HepG2 (cell line): Measurements from ENCODE around the gene GRM4. TPM values are rescaled to one million over a fixed set of nuclear protein-coding genes. Genes with fewer than 3 reads are reported as not detected.

Experiments
- ATAC-seq: fragments of 200-7000 bp; cut with Tn5 transposase; 3 replicates; pipeline ENCODE4 v1.9.1; 2020; ENCODE audit warnings: mild to moderate bottlenecking, moderate library complexity
- BruUV-seq: library from RNA; stranded (reverse); fragments of 400-500 nt; replicated peaks from 2 replicates; lab custom pipeline; 2021; lab: Mats Ljungman, UMichigan
- CTCF ChIA-PET: fragments of 300-600 bp; formaldehyde crosslinking; extraction: SDS; loops from one replicate; lab custom pipeline; 2021; ENCODE audit warnings: low total read pairs, inconsistent platforms, low intra/inter-chr PET ratio; lab: Yijun Ruan, JAX
- POLR2A ChIA-PET: fragments of 350-600 bp; sonication (Branson Sonifier 250); formaldehyde crosslinking; loops from one replicate; lab custom pipeline; 2020; ENCODE audit warnings: antibody characterized with exemption, inconsistent platforms; lab: Yijun Ruan, JAX
- DNase-seq: peaks from one replicate; pipeline ENCODE4 v3.0.0-alpha.2; 2015; ENCODE audit warnings: low spot score
- FAIRE-seq: peaks from 3 replicates; lab custom pipeline; 2011; peaks lifted over from hg19 to GRCh38; lab: Jason Lieb, UNC
- H2AFZ ChIP-seq: one replicate; pipeline ENCODE4 v1.6.1; 2011; ENCODE audit warnings: low read length, inconsistent platforms
- H3K27ac ChIP-seq: fragments of 300-600 bp; 3 replicates; pipeline ENCODE4 v1.8.0; 2011; ENCODE audit warnings: mixed run types, mild to moderate bottlenecking, mixed read lengths, low read length, inconsistent platforms; ENCODE audit not compliant: insufficient read depth; ENCODE audit errors: extremely low read length
- H3K27me3 ChIP-seq, 2 experiments: fragments of 200-600 bp in 1 of 2; 2 replicates in 1 of 2; 3 replicates in 1 of 2; pipeline versions ENCODE4 v1.6.0 to v1.8.0; 2011; ENCODE audit warnings: low read length in 2 of 2, mild to moderate bottlenecking in 2 of 2, moderate library complexity in 2 of 2, inconsistent platforms in 1 of 2; ENCODE audit not compliant: insufficient read depth in 2 of 2, control insufficient read depth in 1 of 2
- H3K36me3 ChIP-seq, 2 experiments: fragments of 200-600 bp in 1 of 2; replicated peaks in 1 of 2; 2 replicates in 1 of 2; 3 replicates in 1 of 2; pipeline versions ENCODE4 v1.5.1 to v1.8.0; 2011; ENCODE audit warnings: low read length in 2 of 2, inconsistent platforms in 1 of 2; ENCODE audit not compliant: insufficient read depth in 2 of 2, control insufficient read depth in 1 of 2
- H3K4me1 ChIP-seq: 2 replicates; pipeline ENCODE4 v1.5.1; 2012; ENCODE audit warnings: low read length, inconsistent platforms; ENCODE audit not compliant: insufficient read depth
- H3K4me2 ChIP-seq: 2 replicates; pipeline ENCODE4 v1.6.0; 2011; ENCODE audit warnings: low read depth, low read length, inconsistent platforms
- H3K4me3 ChIP-seq, 3 experiments: fragments of 200-600 bp in 1 of 3; sonication (generic), shearing (Covaris generic) in 1 of 3; replicated peaks in 1 of 3; 2 replicates each; pipeline ENCODE4 v1.5.1; 2011 to 2016; ENCODE audit warnings: low read length in 3 of 3, inconsistent platforms in 2 of 3, low read depth in 2 of 3, mild to moderate bottlenecking in 2 of 3, control low read depth in 1 of 3, mixed read lengths in 1 of 3; ENCODE audit not compliant: insufficient read depth in 1 of 3
- H3K79me2 ChIP-seq: one replicate; pipeline ENCODE4 v1.6.1; 2011; ENCODE audit warnings: low read length, inconsistent platforms; ENCODE audit not compliant: insufficient read depth
- H3K9ac ChIP-seq: 2 replicates; pipeline ENCODE4 v1.6.0; 2011; ENCODE audit warnings: mild to moderate bottlenecking, low read depth, low read length, inconsistent platforms; ENCODE audit not compliant: insufficient read depth
- H3K9me3 ChIP-seq: 2 replicates; pipeline ENCODE4 v1.5.1; 2012; ENCODE audit warnings: mild to moderate bottlenecking, low read length
- H4K20me1 ChIP-seq: 2 replicates; pipeline ENCODE4 v1.6.0; 2011; ENCODE audit warnings: inconsistent platforms, mild to moderate bottlenecking, low read length, moderate library complexity; ENCODE audit not compliant: insufficient read depth
- CSRNP2 ChIP-seq: sonication (generic); formaldehyde crosslinking; conservative IDR thresholded peaks from 2 replicates; pipeline ENCODE4 v1.8.0; 2022; ENCODE audit warnings: low read depth, missing genetic modification reagents
- HDAC1 ChIP-seq: sonication (generic); formaldehyde crosslinking; IDR thresholded peaks from 2 replicates; pipeline ENCODE4 v1.5.1; 2020; ENCODE audit warnings: mild to moderate bottlenecking, missing genetic modification reagents
- HNF4G ChIP-seq, 2 experiments: sonication (generic) in 1 of 2; formaldehyde crosslinking in 1 of 2; IDR thresholded peaks; 2 replicates each; pipeline versions ENCODE4 v1.4.0 to v1.6.1; 2011 to 2020; ENCODE audit warnings: borderline replicate concordance in 2 of 2, low read depth in 2 of 2, mild to moderate bottlenecking in 2 of 2, low read length in 1 of 2, missing genetic modification reagents in 1 of 2, moderate library complexity in 1 of 2
- PLRG1 ChIP-seq: fragments of 450-650 bp; conservative IDR thresholded peaks from 2 replicates; pipeline ENCODE4 v1.6.1; 2016
- RARA ChIP-seq: IDR thresholded peaks from 2 replicates; pipeline ENCODE4 v1.6.1; 2016; ENCODE audit warnings: missing genetic modification reagents, missing compliant biosample characterization
- SMAD1 ChIP-seq: sonication (generic); formaldehyde crosslinking; IDR thresholded peaks from 2 replicates; pipeline ENCODE4 v1.4.0; 2020; ENCODE audit warnings: missing genetic modification reagents, low read depth, mild to moderate bottlenecking, borderline replicate concordance
- ZBTB39 ChIP-seq: sonication (generic); formaldehyde crosslinking; IDR thresholded peaks from 2 replicates; pipeline ENCODE4 v1.5.0; 2020; ENCODE audit warnings: missing genetic modification reagents
- ZBTB7A ChIP-seq: sonication (generic); formaldehyde crosslinking; IDR thresholded peaks from 2 replicates; pipeline ENCODE4 v1.8.0; 2022; ENCODE audit warnings: mild to moderate bottlenecking, missing genetic modification reagents
- ZFP36 ChIP-seq: fragments of 150-350 bp; IDR thresholded peaks from 2 replicates; pipeline ENCODE4 v1.6.1; 2018; ENCODE audit warnings: borderline replicate concordance, low read length, low read depth; ENCODE audit not compliant: partially characterized antibody
- ZNF501 ChIP-seq: sonication (generic); formaldehyde crosslinking; IDR thresholded peaks from 2 replicates; pipeline ENCODE4 v1.5.1; 2020; ENCODE audit warnings: mild to moderate bottlenecking, moderate library complexity, missing genetic modification reagents
- ZNF747 ChIP-seq: sonication (generic); formaldehyde crosslinking; IDR thresholded peaks from 2 replicates; pipeline ENCODE4 v1.8.1; 2023; ENCODE audit warnings: missing genetic modification reagents, mild to moderate bottlenecking, borderline replicate concordance
- WGBS: methylation state at CpG from one replicate; pipeline ENCODE4 v1.1.6; 2017; ENCODE audit warnings: low lambda C conversion rate; 5-methylcytosine and 5-hydroxymethylcytosine counted together
- in situ Hi-C: cut with HindIII; loops from 2 replicates; pipeline ENCODE4 v1.10.0; 2017; ENCODE audit warnings: low pct_unique_long_range_greater_than_20kb; ENCODE audit not compliant: extremely low pct_ligation_motif_present
- intact Hi-C: fragments of 100-400 bp; cut with micrococcal nuclease; formaldehyde crosslinking; loops from one replicate; pipeline ENCODE4 v1.10.0; 2022; ENCODE audit not compliant: unreplicated experiment
- polyA plus RNA-seq, 8 experiments: library from polyadenylated mRNA; depleted of rRNA in 3 of 8; stranded (reverse) in 7 of 8; unstranded in 1 of 8; fragments of >200 nt; fragmentation: Illumina TruSeq in 4 of 8; extraction: Trizol in 4 of 8; gene quantifications; 2 replicates each; pipeline versions ENCODE4 v1.2.1 to v1.2.3, GENCODE V29; 2011 to 2016; ENCODE audit warnings: low read depth in 4 of 8, missing spikeins in 1 of 8, mixed read lengths in 1 of 8; ENCODE audit not compliant: insufficient read depth in 1 of 8
- total RNA-seq, 5 experiments: library from RNA; depleted of rRNA; stranded (reverse); fragments of >200 nt; fragmentation: Illumina TruSeq; extraction: Trizol; gene quantifications; 2 replicates each; pipeline ENCODE4 v1.2.3, GENCODE V29; 2016; ENCODE audit warnings: low read depth in 1 of 5
- TF ChIP-seq, protein P1 (sequence below): sonication (generic); formaldehyde crosslinking; IDR thresholded peaks from 2 replicates; pipeline ENCODE4 v1.5.0; 2020; ENCODE audit warnings: mild to moderate bottlenecking, missing genetic modification reagents, borderline replicate concordance
- TF ChIP-seq, protein P2 (sequence below): sonication (generic); formaldehyde crosslinking; conservative IDR thresholded peaks from 2 replicates; pipeline ENCODE4 v1.8.0; 2022; ENCODE audit warnings: missing genetic modification reagents

The GRM4 gene
- total and polyA plus RNA-seq, 2 of the 13 experiments (the other 11 are each of a cell fraction or from before 2014, with no cell fraction given), result not detected

- Histone ChIP-seq H4K20me1 (peaks cover under 1% of the 10 kb centered on the region; the same call in 1 of the 2 replicates), H2AFZ (no peak overlapping the region), H3K27ac (no peak overlapping the region), H3K79me2 (no peaks in the 10 kb centered on the region), H3K9ac (no peak overlapping the region), H3K27me3 (peaks cover 10 to 33% of the 10 kb centered on the region in 2 experiments; a peak in 4 of 5 replicates), H3K4me2 (no peak overlapping the region), H3K36me3 (no peaks in the 10 kb centered on the region), H3K4me3 (no peak overlapping the region), H3K4me1 (no peaks in the 10 kb centered on the region), H3K9me3 (no peaks in the 10 kb centered on the region)
- DNase-seq (no peak), FAIRE-seq (no peak), ATAC-seq (no peak)
- no TSS peak for BruUV-seq
- in situ Hi-C loops, result no loop called here
- intact Hi-C loops, result no loop called here
- ChIA-PET POLR2A (no interaction called here), CTCF (no interaction called here)
- 82% methylated on average over 51 of the region's 54 CpGs for WGBS
- TF ChIP-seq HDAC1 (CRISPR knock-in tag), result no peak
- TF ChIP-seq ZBTB7A, result no peak
- TF ChIP-seq ZBTB39 (CRISPR knock-in tag), result no peak
- TF ChIP-seq, protein P1, sequence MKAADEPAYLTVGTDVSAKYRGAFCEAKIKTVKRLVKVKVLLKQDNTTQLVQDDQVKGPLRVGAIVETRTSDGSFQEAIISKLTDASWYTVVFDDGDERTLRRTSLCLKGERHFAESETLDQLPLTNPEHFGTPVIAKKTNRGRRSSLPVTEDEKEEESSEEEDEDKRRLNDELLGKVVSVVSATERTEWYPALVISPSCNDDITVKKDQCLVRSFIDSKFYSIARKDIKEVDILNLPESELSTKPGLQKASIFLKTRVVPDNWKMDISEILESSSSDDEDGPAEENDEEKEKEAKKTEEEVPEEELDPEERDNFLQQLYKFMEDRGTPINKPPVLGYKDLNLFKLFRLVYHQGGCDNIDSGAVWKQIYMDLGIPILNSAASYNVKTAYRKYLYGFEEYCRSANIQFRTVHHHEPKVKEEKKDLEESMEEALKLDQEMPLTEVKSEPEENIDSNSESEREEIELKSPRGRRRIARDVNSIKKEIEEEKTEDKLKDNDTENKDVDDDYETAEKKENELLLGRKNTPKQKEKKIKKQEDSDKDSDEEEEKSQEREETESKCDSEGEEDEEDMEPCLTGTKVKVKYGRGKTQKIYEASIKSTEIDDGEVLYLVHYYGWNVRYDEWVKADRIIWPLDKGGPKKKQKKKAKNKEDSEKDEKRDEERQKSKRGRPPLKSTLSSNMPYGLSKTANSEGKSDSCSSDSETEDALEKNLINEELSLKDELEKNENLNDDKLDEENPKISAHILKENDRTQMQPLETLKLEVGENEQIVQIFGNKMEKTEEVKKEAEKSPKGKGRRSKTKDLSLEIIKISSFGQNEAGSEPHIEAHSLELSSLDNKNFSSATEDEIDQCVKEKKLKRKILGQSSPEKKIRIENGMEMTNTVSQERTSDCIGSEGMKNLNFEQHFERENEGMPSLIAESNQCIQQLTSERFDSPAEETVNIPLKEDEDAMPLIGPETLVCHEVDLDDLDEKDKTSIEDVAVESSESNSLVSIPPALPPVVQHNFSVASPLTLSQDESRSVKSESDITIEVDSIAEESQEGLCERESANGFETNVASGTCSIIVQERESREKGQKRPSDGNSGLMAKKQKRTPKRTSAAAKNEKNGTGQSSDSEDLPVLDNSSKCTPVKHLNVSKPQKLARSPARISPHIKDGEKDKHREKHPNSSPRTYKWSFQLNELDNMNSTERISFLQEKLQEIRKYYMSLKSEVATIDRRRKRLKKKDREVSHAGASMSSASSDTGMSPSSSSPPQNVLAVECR (CRISPR knock-in tag), result no peak
- TF ChIP-seq CSRNP2 (CRISPR knock-in tag), result no peak
- no peak for TF ChIP-seq SMAD1 (CRISPR knock-in tag)
- TF ChIP-seq, protein P2, sequence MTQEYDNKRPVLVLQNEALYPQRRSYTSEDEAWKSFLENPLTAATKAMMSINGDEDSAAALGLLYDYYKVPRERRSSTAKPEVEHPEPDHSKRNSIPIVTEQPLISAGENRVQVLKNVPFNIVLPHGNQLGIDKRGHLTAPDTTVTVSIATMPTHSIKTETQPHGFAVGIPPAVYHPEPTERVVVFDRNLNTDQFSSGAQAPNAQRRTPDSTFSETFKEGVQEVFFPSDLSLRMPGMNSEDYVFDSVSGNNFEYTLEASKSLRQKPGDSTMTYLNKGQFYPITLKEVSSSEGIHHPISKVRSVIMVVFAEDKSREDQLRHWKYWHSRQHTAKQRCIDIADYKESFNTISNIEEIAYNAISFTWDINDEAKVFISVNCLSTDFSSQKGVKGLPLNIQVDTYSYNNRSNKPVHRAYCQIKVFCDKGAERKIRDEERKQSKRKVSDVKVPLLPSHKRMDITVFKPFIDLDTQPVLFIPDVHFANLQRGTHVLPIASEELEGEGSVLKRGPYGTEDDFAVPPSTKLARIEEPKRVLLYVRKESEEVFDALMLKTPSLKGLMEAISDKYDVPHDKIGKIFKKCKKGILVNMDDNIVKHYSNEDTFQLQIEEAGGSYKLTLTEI (CRISPR knock-in tag), result no peak
- no peak for TF ChIP-seq RARA (CRISPR knock-in tag)
- no peak for TF ChIP-seq ZNF747
- no peak for TF ChIP-seq PLRG1
- TF ChIP-seq ZFP36, result no peak
- TF ChIP-seq HNF4G (IDR thresholded peaks at IDR 0.05; ENCODE audit: borderline replicate concordance, low read depth, low read length), result no peak
- no peak for TF ChIP-seq HNF4G (CRISPR knock-in tag; IDR thresholded peaks at IDR 0.05; ENCODE audit: borderline replicate concordance, low read depth)
- no peak for TF ChIP-seq ZNF501 (CRISPR knock-in tag)
These were observed 128.6 kb downstream of the GRM4 start for GRCh38 chr6:34017106-34017805.
